Measurements from ENCODE around the gene DAND5. TPM values are rescaled to one million over a fixed set of nuclear protein-coding genes. Genes with fewer than 3 reads are reported as not detected.

Gene DAND5
- total and polyA plus RNA-seq, 10 of the 15 experiments (the other 5 are each of a cell fraction or from before 2014, with no cell fraction given) = 0.06 to 0.15 (median 0.12) TPM; not detected in 5

- ATAC-seq (no peak), FAIRE-seq (no peak), DNase-seq (ENCODE audit: low read depth, low spot score) (no peak)
- no peak overlapping the region for H3K9ac ChIP-seq (ENCODE audit: control insufficient read depth, insufficient read depth, low read length)
- H3K4me3 ChIP-seq = no peak overlapping the region
- H3K27me3 ChIP-seq (replicated peaks in 1 of 2; ENCODE audit: control insufficient read depth in 2 of 2, insufficient read depth in 2 of 2, low read length in 1 of 2) = peaks cover 9 to 22% of the 10 kb centered on the region in 2 experiments
- CTCF ChIA-PET = no interaction called here
- no peak overlapping the region for H3K4me2 ChIP-seq (ENCODE audit: control insufficient read depth, insufficient read depth)
- in situ Hi-C loops (cut with MboI) (no loop called here), intact Hi-C loops (cut with micrococcal nuclease; ENCODE audit: unreplicated experiment) (no loop called here)
- RAD21 ChIA-PET (ENCODE audit: unreplicated experiment) = no interaction called here
- TF ChIP-seq BCL3 (IDR thresholded peaks at IDR 0.05; ENCODE audit: borderline replicate concordance, insufficient read depth, low read depth, low read length, poor library complexity, severe bottlenecking) (peak; percentile 82), SIX5 (IDR thresholded peaks at IDR 0.05; ENCODE audit: low read depth, low read length, severe bottlenecking) (no peak), PBX3 (IDR thresholded peaks at IDR 0.05; ENCODE audit: insufficient replicate concordance, low read depth, low read length) (peak; percentile 24), STAT3 (IDR thresholded peaks at IDR 0.05; ENCODE audit: low read depth, low read length) (no peak)
- no peaks in the 10 kb centered on the region for H3K9me3 ChIP-seq (replicated peaks; ENCODE audit: control insufficient read depth, insufficient read depth, low read length)
- no peaks in the 10 kb centered on the region for H3K79me2 ChIP-seq (ENCODE audit: control insufficient read depth, insufficient read depth, low read length)
- 67% methylated on average over 25 of the region's 28 CpGs for WGBS (ENCODE audit: insufficient coverage, insufficient replicate concordance, low lambda C conversion rate, missing lambda C conversion rate)
- H2AFZ ChIP-seq (ENCODE audit: control insufficient read depth, low read depth, low read length) = no peak overlapping the region
- SMC1A ChIA-PET (ENCODE audit: uncharacterized antibody, unreplicated experiment) = no interaction called here
- peaks cover 6% of the 10 kb centered on the region; the same call in 1 of the 2 replicates for H3K4me1 ChIP-seq (ENCODE audit: control insufficient read depth, insufficient read depth, low read length)
- H4K20me1 ChIP-seq (ENCODE audit: control insufficient read depth, insufficient read depth) = no peaks in the 10 kb centered on the region
- POLR2A ChIA-PET = no interaction called here
- BruUV-seq (replicated peaks) = no TSS peak
- H3K36me3 ChIP-seq (ENCODE audit: control insufficient read depth in 2 of 2, insufficient read depth in 2 of 2, low read length in 1 of 2) = no peaks in the 10 kb centered on the region
- H3K27ac ChIP-seq (ENCODE audit: control insufficient read depth, insufficient read depth) = no peak overlapping the region
Observed at GRCh38 chr19:13008926-13009787, 39.8 kb downstream of the DAND5 start.

Data from GM12878 (cell line).